ENCODE data around the gene LBH. TPM values are rescaled to one million over a fixed set of nuclear protein-coding genes. Genes with fewer than 3 reads are reported as not detected.

Gene LBH
- total RNA-seq, 4 donors from 2014 or later: 120 to 1,007 (median 283) TPM

GRCh38 chr2:30218814-30219213 lies 12.5 kb upstream of the LBH start:
- Histone ChIP-seq H3K4me3 (no peak overlapping the region), H3K4me1 (peaks cover 12 to 25% (median 16%) of the 10 kb centered on the region in 4 donors), H3K27ac (replicated peaks in 1 of 4) (no peak overlapping the region), H3K27me3 (no peaks in the 10 kb centered on the region), H3K9me3 (no peaks in the 10 kb centered on the region), H3K36me3 (no peaks in the 10 kb centered on the region)
- TF ChIP-seq EP300 (IDR thresholded peaks at IDR 0.05): no peak
- TF ChIP-seq, protein P1, sequence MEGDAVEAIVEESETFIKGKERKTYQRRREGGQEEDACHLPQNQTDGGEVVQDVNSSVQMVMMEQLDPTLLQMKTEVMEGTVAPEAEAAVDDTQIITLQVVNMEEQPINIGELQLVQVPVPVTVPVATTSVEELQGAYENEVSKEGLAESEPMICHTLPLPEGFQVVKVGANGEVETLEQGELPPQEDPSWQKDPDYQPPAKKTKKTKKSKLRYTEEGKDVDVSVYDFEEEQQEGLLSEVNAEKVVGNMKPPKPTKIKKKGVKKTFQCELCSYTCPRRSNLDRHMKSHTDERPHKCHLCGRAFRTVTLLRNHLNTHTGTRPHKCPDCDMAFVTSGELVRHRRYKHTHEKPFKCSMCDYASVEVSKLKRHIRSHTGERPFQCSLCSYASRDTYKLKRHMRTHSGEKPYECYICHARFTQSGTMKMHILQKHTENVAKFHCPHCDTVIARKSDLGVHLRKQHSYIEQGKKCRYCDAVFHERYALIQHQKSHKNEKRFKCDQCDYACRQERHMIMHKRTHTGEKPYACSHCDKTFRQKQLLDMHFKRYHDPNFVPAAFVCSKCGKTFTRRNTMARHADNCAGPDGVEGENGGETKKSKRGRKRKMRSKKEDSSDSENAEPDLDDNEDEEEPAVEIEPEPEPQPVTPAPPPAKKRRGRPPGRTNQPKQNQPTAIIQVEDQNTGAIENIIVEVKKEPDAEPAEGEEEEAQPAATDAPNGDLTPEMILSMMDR (IDR thresholded peaks at IDR 0.05): no peak
- TF ChIP-seq POLR2A (IDR thresholded peaks at IDR 0.05; ENCODE audit: low read depth): no peak
- TF ChIP-seq POLR2AphosphoS5 (IDR thresholded peaks at IDR 0.05): no peak
- no peak for DNase-seq (ENCODE audit: extremely low spot score)
- WGBS: 91% methylated on average over 4 of the region's 4 CpGs
- intact Hi-C loops (cut with DNase I): no loop called here

DNA sequence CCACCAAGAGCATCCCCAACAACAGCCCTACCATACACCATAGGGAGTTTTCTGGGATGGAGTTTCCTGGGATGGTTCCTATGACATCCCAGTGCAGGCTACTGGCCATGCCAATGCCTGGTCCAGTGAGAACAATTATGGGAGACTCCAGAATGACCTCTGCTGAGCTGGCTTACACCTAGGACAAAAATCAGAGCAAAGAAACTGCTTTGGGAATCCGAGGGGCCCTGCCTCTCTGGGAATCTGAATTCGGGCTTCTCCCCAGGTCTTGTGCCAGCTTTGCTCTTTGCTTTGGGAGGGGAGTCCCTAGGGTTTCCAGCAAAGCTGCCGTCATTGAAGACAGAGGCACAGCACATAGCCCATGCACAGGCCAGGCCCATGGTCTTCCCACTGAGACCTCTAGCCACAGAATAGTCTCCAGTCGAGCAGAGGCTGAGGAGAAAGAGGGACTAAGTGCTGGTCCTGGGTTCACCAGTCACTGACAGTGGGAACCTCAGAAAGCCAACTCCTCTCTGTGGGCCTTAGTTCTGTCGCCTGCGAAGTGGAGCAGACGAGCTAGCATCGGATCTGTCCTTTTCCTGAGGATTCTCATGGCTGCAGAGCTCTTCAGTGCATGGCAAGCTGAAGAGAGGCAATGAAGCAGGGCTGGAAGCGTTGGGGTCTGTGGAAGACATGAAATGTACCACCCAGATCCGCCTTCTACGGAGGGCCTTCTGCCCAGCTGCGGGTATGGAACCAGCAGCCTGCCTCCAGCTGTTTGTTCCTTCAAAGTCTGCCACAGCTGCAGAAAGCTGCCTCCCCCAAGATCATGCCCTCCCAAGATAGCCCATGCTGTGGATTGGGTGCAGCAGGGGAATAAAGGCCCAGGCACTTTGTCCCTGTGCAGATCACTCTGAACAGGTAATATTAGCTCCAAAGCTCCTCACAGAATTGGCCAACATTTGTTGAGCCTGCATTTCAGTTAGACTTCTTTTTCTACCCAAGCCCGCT lies 11.2 kb upstream of the LBH start:
- intact Hi-C loops (cut with DNase I): loop anchor here (10.0 kb wide), 2 partner anchors 55 to 255 kb away; no protein-coding TSS in a partner anchor
- Histone ChIP-seq H3K9me3 (no peaks in the 10 kb centered on the region), H3K27ac (replicated peaks in 1 of 4) (no peak overlapping the region), H3K36me3 (no peaks in the 10 kb centered on the region), H3K4me1 (peaks cover 22 to 33% (median 28%) of the 10 kb centered on the region in 4 donors), H3K27me3 (no peaks in the 10 kb centered on the region), H3K4me3 (no peak overlapping the region)
- WGBS: 97% methylated on average over 13 of the region's 13 CpGs
- peak; percentile 84 for DNase-seq (ENCODE audit: extremely low spot score)
- TF ChIP-seq POLR2A (IDR thresholded peaks at IDR 0.05; ENCODE audit: low read depth): no peak
- TF ChIP-seq EP300 (IDR thresholded peaks at IDR 0.05): no peak
- TF ChIP-seq POLR2AphosphoS5 (IDR thresholded peaks at IDR 0.05): no peak
- TF ChIP-seq, protein P1 (IDR thresholded peaks at IDR 0.05): no peak

DNA sequence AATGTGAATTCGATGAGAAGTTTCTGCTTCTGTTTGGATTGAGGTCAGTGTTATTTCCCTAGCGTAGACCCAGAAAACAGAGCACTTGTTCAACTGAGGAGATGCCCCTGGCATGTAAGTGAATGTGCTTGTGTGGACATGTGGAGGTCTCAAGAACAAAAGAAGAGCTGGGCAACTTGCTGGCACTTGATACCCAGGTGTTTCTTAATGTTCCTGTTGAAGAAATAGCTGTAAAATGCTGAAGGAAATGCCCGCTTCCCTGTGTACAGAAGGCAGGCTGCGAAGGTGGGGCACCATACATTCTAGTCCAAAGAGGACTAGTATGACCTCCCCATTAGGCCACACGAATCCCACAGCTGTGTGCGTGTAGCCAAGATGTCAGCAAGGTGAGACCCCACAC lies 9.8 kb upstream of the LBH start:
- H3K4me3 ChIP-seq: no peak overlapping the region
- WGBS: 96% methylated on average over 6 of the region's 6 CpGs
- H3K27me3 ChIP-seq: no peaks in the 10 kb centered on the region
- DNase-seq (ENCODE audit: extremely low spot score): no peak
- TF ChIP-seq, protein P1 (IDR thresholded peaks at IDR 0.05): no peak
- no peak for TF ChIP-seq POLR2AphosphoS5 (IDR thresholded peaks at IDR 0.05)
- no peak for TF ChIP-seq EP300 (IDR thresholded peaks at IDR 0.05)
- no peak for TF ChIP-seq POLR2A (IDR thresholded peaks at IDR 0.05; ENCODE audit: low read depth)
- H3K36me3 ChIP-seq: no peaks in the 10 kb centered on the region
- H3K27ac ChIP-seq (replicated peaks in 1 of 4): no peak overlapping the region
- no peaks in the 10 kb centered on the region for H3K9me3 ChIP-seq
- intact Hi-C loops (cut with DNase I): loop anchor here (10.0 kb wide), 2 partner anchors 57 to 253 kb away; no protein-coding TSS in a partner anchor
- peaks cover 36 to 40% (median 39%) of the 10 kb centered on the region in 4 donors for H3K4me1 ChIP-seq

DNA sequence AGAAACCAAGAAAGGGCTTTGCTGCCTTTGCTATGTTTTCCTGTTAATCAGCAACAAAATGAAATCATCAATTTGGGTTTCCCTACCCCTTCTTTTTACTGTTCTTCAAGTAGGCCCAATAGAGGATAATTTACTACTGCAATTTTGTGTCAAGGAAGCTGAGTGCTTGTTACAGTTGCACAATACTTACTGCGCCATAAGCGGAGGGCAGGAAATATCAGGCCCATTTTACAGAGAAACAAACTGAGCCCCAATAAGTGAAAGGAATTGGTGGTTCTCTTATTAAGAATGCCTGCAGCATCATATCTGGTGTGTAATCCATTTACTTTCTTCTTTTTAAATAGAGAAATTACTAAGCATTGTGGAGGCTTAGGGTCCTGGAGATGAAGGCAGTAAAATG lies 9.3 kb upstream of the LBH start:
- Histone ChIP-seq H3K36me3 (no peaks in the 10 kb centered on the region), H3K27ac (replicated peaks in 1 of 4) (no peak overlapping the region), H3K4me1 (peaks cover 35 to 45% (median 39%) of the 10 kb centered on the region in 4 donors), H3K4me3 (no peak overlapping the region), H3K27me3 (no peaks in the 10 kb centered on the region), H3K9me3 (no peaks in the 10 kb centered on the region)
- intact Hi-C loops (cut with DNase I): loop anchor here (10.0 kb wide), 2 partner anchors 57 to 253 kb away; no protein-coding TSS in a partner anchor
- 78% methylated on average over 2 of the region's 2 CpGs for WGBS
- no peak for DNase-seq (ENCODE audit: extremely low spot score)
- no peak for TF ChIP-seq EP300 (IDR thresholded peaks at IDR 0.05)
- TF ChIP-seq POLR2AphosphoS5 (IDR thresholded peaks at IDR 0.05): no peak
- TF ChIP-seq, protein P1 (IDR thresholded peaks at IDR 0.05): no peak
- no peak for TF ChIP-seq POLR2A (IDR thresholded peaks at IDR 0.05; ENCODE audit: low read depth)

All from esophagus muscularis mucosa (tissue), 4 donors.